GM23338 (cell line): ENCODE measurements around the gene GPR32. TPM values are rescaled to one million over a fixed set of nuclear protein-coding genes. Genes with fewer than 3 reads are reported as not detected.
A peak's percentile ranks its signal among the peaks of the same experiment; 100 is the strongest.

Experiments used
- ATAC-seq: fragments of 200-7000 bp; cut with Tn5 transposase; 3 replicates; pipeline ENCODE4 v1.9.1; 2020
- DNase-seq: peaks from one replicate; pipeline ENCODE4 v3.0.0-alpha.2; 2015; ENCODE audit warnings: low spot score
- H2AFZ ChIP-seq: fragments of 200-600 bp; sonication (generic); 2 replicates; pipeline ENCODE4 v1.8.0; 2016; ENCODE audit warnings: antibody characterized with exemption, mild to moderate bottlenecking, moderate library complexity
- H3F3A ChIP-seq: fragments of 200-600 bp; sonication (generic); replicated peaks from 2 replicates; pipeline ENCODE4 v1.8.0; 2017; ENCODE audit warnings: antibody characterized with exemption, mixed run types, low read depth
- H3K27ac ChIP-seq: fragments of 200-600 bp; sonication (generic); 2 replicates; pipeline ENCODE4 v1.6.1; 2016; ENCODE audit warnings: low read depth
- H3K27me3 ChIP-seq: fragments of 200-600 bp; sonication (generic); 2 replicates; pipeline ENCODE4 v1.8.0; 2016; ENCODE audit warnings: mild to moderate bottlenecking, mixed run types, moderate library complexity; ENCODE audit not compliant: insufficient read depth
- H3K36me3 ChIP-seq: fragments of 200-600 bp; sonication (generic); 2 replicates; pipeline ENCODE4 v1.8.0; 2016; ENCODE audit warnings: mild to moderate bottlenecking; ENCODE audit not compliant: insufficient read depth
- H3K4me1 ChIP-seq: fragments of 200-600 bp; sonication (generic); 2 replicates; pipeline ENCODE4 v1.8.0; 2016; ENCODE audit warnings: mild to moderate bottlenecking, moderate library complexity; ENCODE audit not compliant: insufficient read depth
- H3K4me2 ChIP-seq: fragments of 200-600 bp; sonication (generic); 2 replicates; pipeline ENCODE4 v1.7.1; 2017; ENCODE audit warnings: mixed run types
- H3K4me3 ChIP-seq: fragments of 200-600 bp; sonication (generic); 2 replicates; pipeline ENCODE4 v1.6.1; 2016; ENCODE audit warnings: mixed run types
- H3K79me2 ChIP-seq: fragments of 200-600 bp; sonication (generic); replicated peaks from 2 replicates; pipeline ENCODE4 v1.8.0; 2017; ENCODE audit warnings: mild to moderate bottlenecking; ENCODE audit not compliant: insufficient read depth
- H3K9me2 ChIP-seq: fragments of 200-600 bp; sonication (generic); 2 replicates; pipeline ENCODE4 v1.8.0; 2017; ENCODE audit not compliant: insufficient read depth
- H4K20me1 ChIP-seq: fragments of 200-600 bp; sonication (generic); replicated peaks from 2 replicates; pipeline ENCODE4 v1.8.0; 2017; ENCODE audit warnings: mild to moderate bottlenecking; ENCODE audit not compliant: insufficient read depth
- H3K27ac Mint-ChIP-seq: 2 replicates; pipeline ENCODE4 v1.8.0; 2020; ENCODE audit warnings: inconsistent platforms, mild to moderate bottlenecking, moderate library complexity, mixed read lengths
- H3K27me3 Mint-ChIP-seq: 3 replicates; pipeline ENCODE4 v1.8.0; 2022; ENCODE audit warnings: low read depth, mild to moderate bottlenecking, moderate library complexity, mixed read lengths, inconsistent platforms; ENCODE audit not compliant: insufficient read depth, poor library complexity
- H3K36me3 Mint-ChIP-seq: 3 replicates; pipeline ENCODE4 v1.8.0; 2021; ENCODE audit warnings: low read depth, mild to moderate bottlenecking, inconsistent platforms, moderate library complexity, mixed read lengths
- H3K4me1 Mint-ChIP-seq: 3 replicates; pipeline ENCODE4 v1.8.0; 2020; ENCODE audit warnings: mild to moderate bottlenecking, inconsistent platforms, mixed read lengths
- H3K4me3 Mint-ChIP-seq: 3 replicates; pipeline ENCODE4 v1.8.0; 2021; ENCODE audit warnings: moderate library complexity, mild to moderate bottlenecking, inconsistent platforms, mixed read lengths
- H3K9me3 Mint-ChIP-seq: 3 replicates; pipeline ENCODE4 v1.8.0; 2020; ENCODE audit warnings: moderate library complexity, mild to moderate bottlenecking, inconsistent platforms, mixed read lengths
- CTCF ChIP-seq, 2 experiments: fragments of 200-600 bp in 1 of 2; sonication (generic) in 1 of 2; conservative IDR thresholded peaks; 2 replicates each; pipeline versions ENCODE4 v1.5.1 to v1.6.1; 2016 to 2017; ENCODE audit warnings: antibody characterized with exemption in 2 of 2, low read depth in 2 of 2, mild to moderate bottlenecking in 2 of 2, moderate library complexity in 1 of 2
- ETS1 ChIP-seq: IDR thresholded peaks from 2 replicates; pipeline ENCODE4 v1.6.1; 2016; ENCODE audit warnings: antibody characterized with exemption
- EZH2 ChIP-seq: fragments of 200-600 bp; sonication (generic); IDR thresholded peaks from one replicate; pipeline ENCODE4 v1.8.0; 2017; ENCODE audit warnings: antibody characterized with exemption, mild to moderate bottlenecking, low read depth; ENCODE audit not compliant: unreplicated experiment
- EZH2phosphoT487 ChIP-seq: fragments of 200-600 bp; sonication (generic); IDR thresholded peaks from one replicate; pipeline ENCODE4 v1.8.1; 2018; ENCODE audit warnings: antibody characterized with exemption; ENCODE audit not compliant: unreplicated experiment
- NANOG ChIP-seq: IDR thresholded peaks from 2 replicates; pipeline ENCODE4 v1.6.1; 2016; ENCODE audit warnings: antibody characterized with exemption, borderline replicate concordance
- POLR2AphosphoS5 ChIP-seq: IDR thresholded peaks from 2 replicates; pipeline ENCODE4 v1.6.1; 2016; ENCODE audit warnings: antibody characterized with exemption, low read depth
- REST ChIP-seq: IDR thresholded peaks from one replicate; pipeline ENCODE4 v1.6.1; 2018; ENCODE audit warnings: antibody characterized with exemption; ENCODE audit not compliant: unreplicated experiment
- STAT1 ChIP-seq: IDR thresholded peaks from one replicate; pipeline ENCODE4 v1.6.1; 2016; ENCODE audit warnings: antibody characterized with exemption; ENCODE audit not compliant: unreplicated experiment
- ZNF331 ChIP-seq: fragments of 250-450 bp; sonication (Bioruptor Pico); IDR thresholded peaks from 2 replicates; pipeline ENCODE4 v1.5.0; 2020; ENCODE audit warnings: low read depth, mild to moderate bottlenecking, moderate library complexity
- polyA plus RNA-seq: library from polyadenylated mRNA; unstranded; fragments of >200 nt; fragmentation: Nextera tagmentation; extraction: Ambion mirVana; gene quantifications from 2 replicates; pipeline ENCODE4 v1.2.1, GENCODE V29; 2016
- total RNA-seq: library from RNA; depleted of rRNA; stranded (reverse); fragments of >200 nt; shearing (Covaris generic); gene quantifications from 2 replicates; pipeline ENCODE4 v1.2.3, GENCODE V29; 2014

The GPR32 gene
- total and polyA plus RNA-seq, 2 experiments from 2014 or later, result not detected

- TF ChIP-seq CTCF (conservative IDR thresholded peaks at IDR 0.05; ENCODE audit: low read depth in 2 of 2) (no peak), REST (no peak), EZH2 (no peak), EZH2phosphoT487 (no peak), STAT1 (no peak), ZNF331 (CRISPR knock-in tag) (no peak), POLR2AphosphoS5 (no peak), ETS1 (no peak), NANOG (no peak)
Observed at GRCh38 chr19:50818859-50819472, 48.7 kb downstream of the GPR32 start (continued).

GRCh38 chr19:50819636-50820035, 49.4 kb downstream of the GPR32 start:
- H3K27ac Mint-ChIP-seq, result no peak overlapping the region
- DNase-seq (no peak), ATAC-seq (no peak)
- Histone ChIP-seq H3K4me3 (peak overlapping the region; percentile 66), H3K9me2 (no peaks in the 10 kb centered on the region), H2AFZ (no peak overlapping the region; the same call in 1 of the 2 replicates), H3K4me1 (peaks cover 23% of the 10 kb centered on the region), H4K20me1 (no peaks in the 10 kb centered on the region), H3K79me2 (no peaks in the 10 kb centered on the region), H3K36me3 (no peaks in the 10 kb centered on the region), H3K4me2 (peak overlapping the region; percentile 93), H3F3A (no peaks in the 10 kb centered on the region), H3K27me3 (peaks cover 45% of the 10 kb centered on the region), H3K27ac (no peak overlapping the region)
- peaks cover 3% of the 10 kb centered on the region; the same call in 1 of the 3 replicates for H3K36me3 Mint-ChIP-seq
- H3K27me3 Mint-ChIP-seq, result peaks cover 31% of the 10 kb centered on the region
- peaks cover 32% of the 10 kb centered on the region for H3K4me1 Mint-ChIP-seq
- H3K9me3 Mint-ChIP-seq, result peaks cover 14% of the 10 kb centered on the region; the same call in 2 of the 3 replicates
- peak overlapping the region; percentile 70 for H3K4me3 Mint-ChIP-seq
- TF ChIP-seq EZH2phosphoT487 (no peak), CTCF (conservative IDR thresholded peaks at IDR 0.05; ENCODE audit: low read depth in 2 of 2) (no peak), STAT1 (no peak), REST (no peak), POLR2AphosphoS5 (no peak)
